ENCODE data around the gene MCTP2. TPM values are rescaled to one million over a fixed set of nuclear protein-coding genes. Genes with fewer than 3 reads are reported as not detected.

MCTP2 gene
- total RNA-seq, 1 experiment from 2014 or later = 1.3 TPM

GRCh38 chr15:94312946-94313345, 81.6 kb downstream of the MCTP2 start:
- Histone ChIP-seq H2AFZ (ENCODE audit: low read length) (no peak overlapping the region), H2BK20ac (ENCODE audit: low read depth, low read length, poor library complexity, severe bottlenecking) (no peak overlapping the region), H3K27me3 (ENCODE audit: insufficient read depth, low read length) (no peaks in the 10 kb centered on the region), H3K56ac (ENCODE audit: insufficient read length, low read depth, low read length) (no peak overlapping the region), H4K91ac (ENCODE audit: insufficient read length, low read depth, low read length) (no peak overlapping the region), H4K20me1 (ENCODE audit: control insufficient read depth, insufficient read depth, insufficient read length) (no peaks in the 10 kb centered on the region), H2BK120ac (ENCODE audit: low read depth, low read length, poor library complexity, severe bottlenecking) (no peak overlapping the region), H2BK12ac (ENCODE audit: insufficient read length, low read depth, low read length) (no peak overlapping the region), H3K4me1 (ENCODE audit: insufficient read depth, low read length) (no peaks in the 10 kb centered on the region), H3K9ac (ENCODE audit: extremely low read depth, insufficient read length, low read length) (no peak overlapping the region), H3K23ac (ENCODE audit: insufficient read length, low read depth, low read length) (no peak overlapping the region), H3K79me1 (ENCODE audit: insufficient read depth, low read depth, low read length, poor library complexity, severe bottlenecking) (no peaks in the 10 kb centered on the region), H4K8ac (replicated peaks; ENCODE audit: insufficient read length, low read depth, low read length) (no peak overlapping the region), H3K14ac (ENCODE audit: insufficient read depth, low read length) (no peak overlapping the region), H2AK5ac (ENCODE audit: insufficient read length, low read length) (no peak overlapping the region), H3T11ph (ENCODE audit: low read length) (no peak overlapping the region), H3K9me3 (ENCODE audit: control insufficient read depth, low read depth, low read length) (no peaks in the 10 kb centered on the region), H3K79me2 (ENCODE audit: insufficient read depth, low read length) (no peaks in the 10 kb centered on the region), H3K23me2 (ENCODE audit: insufficient read length, low read depth, low read length, poor library complexity, severe bottlenecking) (no peaks in the 10 kb centered on the region), H3K4me2 (ENCODE audit: insufficient read depth, insufficient read length, low read length) (no peak overlapping the region), H4K5ac (ENCODE audit: insufficient read length, low read depth, low read length) (no peak overlapping the region), H2BK5ac (ENCODE audit: insufficient read length, low read length) (no peak overlapping the region), H3K4ac (ENCODE audit: low read depth, low read length) (no peak overlapping the region), H3K27ac (ENCODE audit: insufficient read length, low read depth, low read length) (no peak overlapping the region), H3K18ac (ENCODE audit: insufficient read length, low read depth, low read length) (no peak overlapping the region), H2BK15ac (ENCODE audit: low read depth, low read length) (no peak overlapping the region)
- no peaks in the 10 kb centered on the region for H3K36me3 Mint-ChIP-seq (ENCODE audit: insufficient read depth in 1 of 3, low read depth in 3 of 3)
- WGBS (ENCODE audit: extremely low coverage, insufficient read length, low lambda C conversion rate) = no CpG with 5 or more reads among the region's 5 CpGs
- H3K4me1 Mint-ChIP-seq = peaks cover 4 to 9% of the 10 kb centered on the region in 2 experiments; a peak in 2 of 4 replicates
- H3K27ac Mint-ChIP-seq = no peak overlapping the region
- TF ChIP-seq, protein P1, sequence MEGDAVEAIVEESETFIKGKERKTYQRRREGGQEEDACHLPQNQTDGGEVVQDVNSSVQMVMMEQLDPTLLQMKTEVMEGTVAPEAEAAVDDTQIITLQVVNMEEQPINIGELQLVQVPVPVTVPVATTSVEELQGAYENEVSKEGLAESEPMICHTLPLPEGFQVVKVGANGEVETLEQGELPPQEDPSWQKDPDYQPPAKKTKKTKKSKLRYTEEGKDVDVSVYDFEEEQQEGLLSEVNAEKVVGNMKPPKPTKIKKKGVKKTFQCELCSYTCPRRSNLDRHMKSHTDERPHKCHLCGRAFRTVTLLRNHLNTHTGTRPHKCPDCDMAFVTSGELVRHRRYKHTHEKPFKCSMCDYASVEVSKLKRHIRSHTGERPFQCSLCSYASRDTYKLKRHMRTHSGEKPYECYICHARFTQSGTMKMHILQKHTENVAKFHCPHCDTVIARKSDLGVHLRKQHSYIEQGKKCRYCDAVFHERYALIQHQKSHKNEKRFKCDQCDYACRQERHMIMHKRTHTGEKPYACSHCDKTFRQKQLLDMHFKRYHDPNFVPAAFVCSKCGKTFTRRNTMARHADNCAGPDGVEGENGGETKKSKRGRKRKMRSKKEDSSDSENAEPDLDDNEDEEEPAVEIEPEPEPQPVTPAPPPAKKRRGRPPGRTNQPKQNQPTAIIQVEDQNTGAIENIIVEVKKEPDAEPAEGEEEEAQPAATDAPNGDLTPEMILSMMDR (conservative IDR thresholded peaks at IDR 0.05) = no peak
- no peak for DNase-seq
- no peaks in the 10 kb centered on the region for H3K9me3 Mint-ChIP-seq
- no peak overlapping the region for H3K4me3 Mint-ChIP-seq
- H3K27me3 Mint-ChIP-seq (ENCODE audit: low read depth) = no peaks in the 10 kb centered on the region

All from H9 (cell line).